ENCODE results near the gene CFAP61.

The CFAP61 gene

DNA sequence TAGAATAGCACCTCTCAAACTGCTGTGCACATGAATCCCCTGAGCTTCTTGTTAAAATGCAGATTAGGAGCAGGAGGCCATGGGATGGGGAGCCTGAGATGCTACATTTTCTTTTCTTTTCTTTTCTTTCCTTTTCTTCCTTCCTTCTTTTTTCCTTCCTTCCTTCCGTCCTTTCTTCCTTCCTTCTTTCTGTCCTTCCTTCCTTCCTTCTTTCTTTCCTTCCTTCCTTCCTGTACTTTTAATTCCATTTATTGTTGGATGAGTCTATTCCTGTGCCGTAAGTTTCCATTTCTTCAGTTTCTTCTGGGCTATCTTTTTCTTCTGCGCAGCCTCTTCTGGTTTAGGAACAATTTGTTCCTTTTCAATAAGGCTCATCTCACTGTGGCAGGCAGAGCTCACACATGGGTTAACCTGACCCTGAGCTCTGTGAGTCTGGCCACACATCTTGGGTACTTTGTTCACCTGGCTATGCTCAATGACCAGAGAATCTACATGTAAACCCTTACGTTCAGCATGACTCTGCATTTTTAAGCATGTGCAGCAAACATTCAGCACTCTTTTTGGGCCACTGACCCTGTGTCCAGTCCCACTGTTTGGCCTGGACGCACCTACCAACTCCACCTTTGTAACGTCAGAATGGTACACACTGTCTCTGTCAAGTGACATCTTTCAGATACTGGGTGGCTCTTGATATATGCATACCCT, 200.9 kb downstream of the CFAP61 start:
- H3K36me3 ChIP-seq (ENCODE audit: control insufficient read depth in 1 of 2, insufficient read depth in 2 of 2, low read depth in 1 of 2, low read length in 2 of 2): no peaks in the 10 kb centered on the region
- H3K4me1 ChIP-seq (ENCODE audit: control insufficient read depth, insufficient read depth, low read depth, low read length): no peaks in the 10 kb centered on the region
- no peak for DNase-seq
- H3K9ac ChIP-seq (ENCODE audit: low read length): no peak overlapping the region
- H2BK5ac ChIP-seq (ENCODE audit: low read depth, low read length, poor library complexity, severe bottlenecking): no peak overlapping the region
- H3K14ac ChIP-seq (ENCODE audit: low read length in 2 of 2): no peak overlapping the region
- peaks cover 0 to 17% of the 10 kb centered on the region in 2 experiments for H3K27me3 ChIP-seq (ENCODE audit: control insufficient read depth in 1 of 2, insufficient read depth in 1 of 2, low read length in 2 of 2)
- no peak overlapping the region for H2BK15ac ChIP-seq (ENCODE audit: low read depth, poor library complexity, severe bottlenecking)
- H3K18ac ChIP-seq (ENCODE audit: low read depth in 1 of 2, low read length in 2 of 2): no peak overlapping the region
- H3K4ac ChIP-seq (ENCODE audit: low read depth in 1 of 2, low read length in 2 of 2): no peak overlapping the region
- H2BK120ac ChIP-seq (ENCODE audit: low read depth, low read length): no peak overlapping the region
- no peak overlapping the region for H3K23ac ChIP-seq (ENCODE audit: low read length in 2 of 2)
- no peak overlapping the region for H3K27ac ChIP-seq (ENCODE audit: low read length, poor library complexity, severe bottlenecking)
- no peak overlapping the region for H3K4me3 ChIP-seq (ENCODE audit: insufficient read depth in 1 of 2, low read depth in 1 of 2, low read length in 2 of 2)
- H2AK5ac ChIP-seq (ENCODE audit: low read length, severe bottlenecking): no peak overlapping the region
- 86% methylated on average over 6 of the region's 6 CpGs for WGBS
- no peak overlapping the region for H4K91ac ChIP-seq (ENCODE audit: low read length)
- H2AFZ ChIP-seq (ENCODE audit: low read depth, low read length): no peak overlapping the region
- no peak overlapping the region for H4K8ac ChIP-seq (ENCODE audit: low read length)
- H3K4me2 ChIP-seq (ENCODE audit: low read length, poor library complexity, severe bottlenecking): no peak overlapping the region
- no peak overlapping the region for H2BK12ac ChIP-seq (ENCODE audit: low read length in 2 of 2)
- no peaks in the 10 kb centered on the region for H3K79me1 ChIP-seq (replicated peaks; ENCODE audit: low read length, poor library complexity, severe bottlenecking)
- no peaks in the 10 kb centered on the region for H3K9me3 ChIP-seq (ENCODE audit: control insufficient read depth, low read length)

DNA sequence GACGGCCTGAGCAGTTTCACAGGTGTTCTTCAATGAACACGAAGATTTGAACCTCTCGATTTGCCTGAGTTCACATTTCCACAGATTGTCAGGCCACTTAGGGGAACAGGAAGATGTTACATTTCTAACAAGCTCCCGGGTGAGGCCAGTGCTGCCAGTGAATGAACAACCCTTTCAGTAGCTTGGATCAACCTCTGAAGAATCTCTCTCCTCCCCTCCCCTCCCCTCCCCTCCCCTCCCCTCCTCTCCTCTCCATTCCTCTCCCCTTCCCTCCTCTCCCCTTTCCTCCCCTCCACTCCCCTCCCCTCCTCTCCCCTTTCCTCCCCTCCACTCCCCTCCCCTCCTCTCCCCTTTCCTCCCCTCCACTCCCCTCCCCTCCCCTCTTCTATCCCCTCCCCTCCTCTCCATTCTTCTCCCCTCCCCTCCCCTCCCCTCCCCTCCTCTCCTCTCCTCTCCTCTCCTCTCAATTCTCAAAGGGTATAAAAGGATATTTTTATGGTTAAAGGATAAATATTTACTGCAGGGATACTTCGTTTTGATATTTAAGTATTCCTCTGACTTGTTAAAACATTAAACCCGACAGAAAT, 201.5 kb downstream of the CFAP61 start:
- WGBS: 69% methylated on average over 6 of the region's 6 CpGs
- Histone ChIP-seq H4K91ac (ENCODE audit: low read length) (no peak overlapping the region), H3K4me3 (ENCODE audit: insufficient read depth in 1 of 2, low read depth in 1 of 2, low read length in 2 of 2) (no peak overlapping the region), H3K23ac (ENCODE audit: low read length in 2 of 2) (no peak overlapping the region), H3K18ac (ENCODE audit: low read depth in 1 of 2, low read length in 2 of 2) (no peak overlapping the region), H3K9ac (ENCODE audit: low read length) (no peak overlapping the region), H3K27ac (ENCODE audit: low read length, poor library complexity, severe bottlenecking) (no peak overlapping the region), H2BK12ac (ENCODE audit: low read length in 2 of 2) (no peak overlapping the region), H3K9me3 (ENCODE audit: control insufficient read depth, low read length) (no peaks in the 10 kb centered on the region), H3K4ac (ENCODE audit: low read depth in 1 of 2, low read length in 2 of 2) (no peak overlapping the region), H2AK5ac (ENCODE audit: low read length, severe bottlenecking) (no peak overlapping the region), H2BK15ac (ENCODE audit: low read depth, poor library complexity, severe bottlenecking) (no peak overlapping the region), H3K4me2 (ENCODE audit: low read length, poor library complexity, severe bottlenecking) (no peak overlapping the region), H2BK120ac (ENCODE audit: low read depth, low read length) (no peak overlapping the region), H2BK5ac (ENCODE audit: low read depth, low read length, poor library complexity, severe bottlenecking) (no peak overlapping the region), H3K36me3 (ENCODE audit: control insufficient read depth in 1 of 2, insufficient read depth in 2 of 2, low read depth in 1 of 2, low read length in 2 of 2) (no peaks in the 10 kb centered on the region), H3K27me3 (ENCODE audit: control insufficient read depth in 1 of 2, insufficient read depth in 1 of 2, low read length in 2 of 2) (peaks cover 0 to 15% of the 10 kb centered on the region in 2 experiments), H2AFZ (ENCODE audit: low read depth, low read length) (no peak overlapping the region), H3K4me1 (ENCODE audit: control insufficient read depth, insufficient read depth, low read depth, low read length) (no peaks in the 10 kb centered on the region), H3K79me1 (replicated peaks; ENCODE audit: low read length, poor library complexity, severe bottlenecking) (no peaks in the 10 kb centered on the region), H4K8ac (ENCODE audit: low read length) (no peak overlapping the region), H3K14ac (ENCODE audit: low read length in 2 of 2) (no peak overlapping the region)
- no peak for DNase-seq

- Histone ChIP-seq H3K4me1 (ENCODE audit: control insufficient read depth, insufficient read depth, low read depth, low read length) (no peaks in the 10 kb centered on the region), H3K79me1 (replicated peaks; ENCODE audit: low read length, poor library complexity, severe bottlenecking) (no peaks in the 10 kb centered on the region), H2AFZ (ENCODE audit: low read depth, low read length) (no peak overlapping the region), H3K27ac (ENCODE audit: low read length, poor library complexity, severe bottlenecking) (no peak overlapping the region), H3K9me3 (ENCODE audit: control insufficient read depth, low read length) (no peaks in the 10 kb centered on the region), H3K14ac (ENCODE audit: low read length in 2 of 2) (no peak overlapping the region), H2BK15ac (ENCODE audit: low read depth, poor library complexity, severe bottlenecking) (no peak overlapping the region), H3K4me2 (ENCODE audit: low read length, poor library complexity, severe bottlenecking) (no peak overlapping the region), H2AK5ac (ENCODE audit: low read length, severe bottlenecking) (no peak overlapping the region), H2BK120ac (ENCODE audit: low read depth, low read length) (no peak overlapping the region), H3K9ac (ENCODE audit: low read length) (no peak overlapping the region), H2BK5ac (ENCODE audit: low read depth, low read length, poor library complexity, severe bottlenecking) (no peak overlapping the region), H3K36me3 (ENCODE audit: control insufficient read depth in 1 of 2, insufficient read depth in 2 of 2, low read depth in 1 of 2, low read length in 2 of 2) (no peaks in the 10 kb centered on the region), H4K8ac (ENCODE audit: low read length) (no peak overlapping the region), H3K4ac (ENCODE audit: low read depth in 1 of 2, low read length in 2 of 2) (no peak overlapping the region), H3K23ac (ENCODE audit: low read length in 2 of 2) (no peak overlapping the region), H2BK12ac (ENCODE audit: low read length in 2 of 2) (no peak overlapping the region), H3K4me3 (ENCODE audit: insufficient read depth in 1 of 2, low read depth in 1 of 2, low read length in 2 of 2) (no peak overlapping the region), H3K18ac (ENCODE audit: low read depth in 1 of 2, low read length in 2 of 2) (no peak overlapping the region), H4K91ac (ENCODE audit: low read length) (no peak overlapping the region), H3K27me3 (ENCODE audit: control insufficient read depth in 1 of 2, insufficient read depth in 1 of 2, low read length in 2 of 2) (peaks cover 0 to 15% of the 10 kb centered on the region in 2 experiments)
- no peak for DNase-seq
- 50% methylated on average over 3 of the region's 3 CpGs for WGBS
These were observed 202.8 kb downstream of the CFAP61 start for GRCh38 chr20:20255099-20255498.

DNA sequence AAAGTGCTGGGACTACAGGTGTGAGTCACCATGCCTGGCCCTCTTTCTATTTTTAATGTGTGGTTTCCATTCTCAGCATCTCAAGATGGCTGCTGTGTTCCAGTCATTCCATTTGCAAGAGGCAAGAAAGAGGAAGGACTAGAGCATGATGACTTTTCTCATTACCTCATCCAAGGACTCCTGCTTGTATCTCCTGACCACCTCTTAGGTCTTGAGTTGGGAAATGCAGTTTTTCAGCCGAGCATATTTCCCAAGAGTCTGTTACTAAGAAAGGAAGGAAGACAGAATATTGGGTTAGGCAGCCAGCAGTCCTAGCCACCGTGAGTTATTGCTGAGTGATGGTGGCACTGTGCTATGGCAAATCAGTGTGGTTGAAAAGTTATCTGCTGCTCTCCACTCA, 207.2 kb downstream of the CFAP61 start:
- 56% methylated on average over 2 of the region's 2 CpGs for WGBS
- Histone ChIP-seq H3K27me3 (ENCODE audit: control insufficient read depth in 1 of 2, insufficient read depth in 1 of 2, low read length in 2 of 2) (no peaks in the 10 kb centered on the region), H2BK120ac (ENCODE audit: low read depth, low read length) (no peak overlapping the region), H2BK15ac (ENCODE audit: low read depth, poor library complexity, severe bottlenecking) (no peak overlapping the region), H3K4me1 (ENCODE audit: control insufficient read depth, insufficient read depth, low read depth, low read length) (no peaks in the 10 kb centered on the region), H3K9ac (ENCODE audit: low read length) (no peak overlapping the region), H3K4me3 (ENCODE audit: insufficient read depth in 1 of 2, low read depth in 1 of 2, low read length in 2 of 2) (no peak overlapping the region), H2AFZ (ENCODE audit: low read depth, low read length) (no peak overlapping the region), H3K14ac (ENCODE audit: low read length in 2 of 2) (no peak overlapping the region), H3K23ac (ENCODE audit: low read length in 2 of 2) (no peak overlapping the region), H3K9me3 (ENCODE audit: control insufficient read depth, low read length) (no peaks in the 10 kb centered on the region), H3K27ac (ENCODE audit: low read length, poor library complexity, severe bottlenecking) (no peak overlapping the region), H3K79me1 (replicated peaks; ENCODE audit: low read length, poor library complexity, severe bottlenecking) (no peaks in the 10 kb centered on the region), H3K18ac (ENCODE audit: low read depth in 1 of 2, low read length in 2 of 2) (no peak overlapping the region), H3K36me3 (ENCODE audit: control insufficient read depth in 1 of 2, insufficient read depth in 2 of 2, low read depth in 1 of 2, low read length in 2 of 2) (no peaks in the 10 kb centered on the region), H2AK5ac (ENCODE audit: low read length, severe bottlenecking) (no peak overlapping the region), H4K8ac (ENCODE audit: low read length) (no peak overlapping the region), H3K4me2 (ENCODE audit: low read length, poor library complexity, severe bottlenecking) (no peak overlapping the region), H4K91ac (ENCODE audit: low read length) (no peak overlapping the region), H2BK12ac (ENCODE audit: low read length in 2 of 2) (no peak overlapping the region), H2BK5ac (ENCODE audit: low read depth, low read length, poor library complexity, severe bottlenecking) (no peak overlapping the region), H3K4ac (ENCODE audit: low read depth in 1 of 2, low read length in 2 of 2) (no peak overlapping the region)
- DNase-seq: no peak
